VCaP (cell line): ENCODE data around the gene MED31.

Experiments
- H3K27ac ChIP-seq: fragments of 450-650 bp; 2 replicates; pipeline ENCODE4 v1.5.1; 2017
- TF ChIP-seq, protein P1 (sequence below): fragments of 450-650 bp; conservative IDR thresholded peaks from 2 replicates; pipeline ENCODE4 v1.5.1; 2017; ENCODE audit warnings: mild to moderate bottlenecking, moderate library complexity

Gene MED31

GRCh38 chr17:6691546-6691945 is 40.1 kb upstream of the MED31 start:
- TF ChIP-seq, protein P1, sequence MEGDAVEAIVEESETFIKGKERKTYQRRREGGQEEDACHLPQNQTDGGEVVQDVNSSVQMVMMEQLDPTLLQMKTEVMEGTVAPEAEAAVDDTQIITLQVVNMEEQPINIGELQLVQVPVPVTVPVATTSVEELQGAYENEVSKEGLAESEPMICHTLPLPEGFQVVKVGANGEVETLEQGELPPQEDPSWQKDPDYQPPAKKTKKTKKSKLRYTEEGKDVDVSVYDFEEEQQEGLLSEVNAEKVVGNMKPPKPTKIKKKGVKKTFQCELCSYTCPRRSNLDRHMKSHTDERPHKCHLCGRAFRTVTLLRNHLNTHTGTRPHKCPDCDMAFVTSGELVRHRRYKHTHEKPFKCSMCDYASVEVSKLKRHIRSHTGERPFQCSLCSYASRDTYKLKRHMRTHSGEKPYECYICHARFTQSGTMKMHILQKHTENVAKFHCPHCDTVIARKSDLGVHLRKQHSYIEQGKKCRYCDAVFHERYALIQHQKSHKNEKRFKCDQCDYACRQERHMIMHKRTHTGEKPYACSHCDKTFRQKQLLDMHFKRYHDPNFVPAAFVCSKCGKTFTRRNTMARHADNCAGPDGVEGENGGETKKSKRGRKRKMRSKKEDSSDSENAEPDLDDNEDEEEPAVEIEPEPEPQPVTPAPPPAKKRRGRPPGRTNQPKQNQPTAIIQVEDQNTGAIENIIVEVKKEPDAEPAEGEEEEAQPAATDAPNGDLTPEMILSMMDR = no peak

GRCh38 chr17:6690641-6691040 is 39.2 kb upstream of the MED31 start:
- no peak overlapping the region for H3K27ac ChIP-seq
- TF ChIP-seq, protein P1 = no peak

More at GRCh38 chr17:6691546-6691945, 40.1 kb upstream of the MED31 start:
- no peak overlapping the region for H3K27ac ChIP-seq

DNA sequence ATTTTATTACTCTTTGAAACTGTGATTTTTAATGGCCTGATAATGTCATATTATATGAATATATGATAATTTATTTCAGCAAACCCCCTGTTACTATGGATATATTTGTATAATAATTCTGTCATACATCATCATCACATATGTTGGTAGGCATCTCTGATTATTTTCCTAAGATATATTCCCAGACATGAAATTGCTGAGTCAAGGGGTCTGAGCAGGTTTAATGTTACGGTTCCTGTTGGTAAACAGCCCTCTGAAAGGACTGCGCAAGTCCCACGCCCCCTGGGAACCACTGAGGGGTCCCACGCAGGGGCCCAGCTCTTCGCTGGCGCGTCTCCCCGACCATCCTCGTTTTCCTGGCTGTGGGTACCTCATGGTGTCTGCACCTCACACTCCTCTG is 37.5 kb upstream of the MED31 start:
- TF ChIP-seq, protein P1 = no peak
- no peak overlapping the region for H3K27ac ChIP-seq

- TF ChIP-seq, protein P1 = no peak
- H3K27ac ChIP-seq = no peak overlapping the region
Observed at GRCh38 chr17:6686026-6686425, 34.6 kb upstream of the MED31 start.

DNA sequence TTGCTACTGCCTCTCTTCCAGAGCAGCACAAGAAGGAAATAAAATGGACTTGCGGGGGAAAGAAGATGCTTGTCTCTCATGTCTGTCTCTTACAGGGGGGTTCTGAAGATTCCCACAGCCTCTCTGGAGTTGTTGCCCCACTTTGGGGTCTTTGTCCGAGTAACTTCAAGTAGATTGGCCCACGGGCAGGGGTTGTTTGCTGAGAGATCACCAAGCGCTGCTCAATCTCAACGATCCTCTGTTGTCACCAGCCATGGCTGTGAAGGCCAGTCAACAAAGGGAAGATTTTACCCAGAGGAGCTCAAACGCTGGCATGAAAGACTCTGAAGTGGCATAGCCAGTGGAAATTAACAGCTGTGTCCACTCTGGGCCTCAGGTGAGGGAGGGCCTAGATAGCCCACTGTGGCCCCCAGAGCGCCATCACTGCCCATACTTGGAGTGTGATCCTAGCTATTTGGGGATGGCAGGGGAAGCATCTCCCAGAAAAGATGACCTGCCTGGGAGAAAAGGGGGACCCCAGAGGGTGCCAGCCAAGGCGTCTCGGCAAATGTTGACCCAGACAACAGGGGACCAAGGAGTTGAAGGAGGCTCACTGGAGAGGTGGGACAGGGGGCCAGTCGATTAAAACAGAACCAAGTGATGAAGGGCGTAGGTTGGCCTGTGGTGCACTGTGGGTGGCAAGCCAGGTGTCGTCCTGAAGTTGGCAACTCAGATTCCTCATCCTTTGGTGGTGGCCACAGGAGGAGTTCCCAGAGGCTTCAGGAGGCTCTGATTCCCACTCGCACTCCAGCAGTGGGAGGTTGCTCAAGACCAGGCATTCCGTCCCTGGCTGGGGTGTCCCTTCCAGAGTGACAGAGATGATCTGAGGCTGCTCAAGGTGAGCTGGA is 33.7 kb upstream of the MED31 start:
- H3K27ac ChIP-seq = no peak overlapping the region
- TF ChIP-seq, protein P1 = no peak

GRCh38 chr17:6684460-6684783 is 33.0 kb upstream of the MED31 start:
- TF ChIP-seq, protein P1 = no peak
- no peak overlapping the region for H3K27ac ChIP-seq

DNA sequence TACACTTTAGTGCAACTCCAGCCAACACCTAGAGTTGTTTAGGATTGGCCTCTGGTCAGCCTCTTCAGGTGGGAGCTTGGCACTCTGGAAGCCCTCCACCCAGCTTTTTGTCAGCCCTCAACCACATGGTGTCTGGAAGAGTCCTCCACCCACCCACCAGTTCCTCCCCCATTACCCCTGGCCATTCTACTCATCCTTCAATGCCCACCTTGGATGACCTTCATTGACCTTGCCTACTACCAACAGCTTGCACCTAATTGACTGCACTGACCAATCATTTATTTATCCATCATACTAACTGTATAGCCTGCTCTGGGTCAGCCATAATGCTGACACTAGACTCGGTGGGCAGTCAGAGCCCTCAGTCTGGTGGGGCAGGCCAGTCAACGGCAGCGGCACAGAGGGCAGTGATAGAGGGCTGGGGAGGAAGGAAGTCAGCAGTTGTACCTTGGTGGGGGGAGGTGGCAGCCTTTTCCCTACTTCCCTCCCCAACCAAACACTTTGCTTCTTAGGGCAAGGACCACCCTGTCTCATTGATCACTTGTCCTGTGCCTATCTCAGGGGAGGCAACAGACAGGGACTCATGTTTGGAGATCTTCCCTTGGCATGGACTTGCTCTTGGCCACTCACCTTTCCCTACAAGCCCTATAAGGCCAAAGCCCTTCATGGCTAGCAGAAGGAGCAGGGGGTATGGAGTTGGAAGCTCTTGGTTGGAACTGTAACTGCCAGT is 32.5 kb upstream of the MED31 start:
- no peak overlapping the region for H3K27ac ChIP-seq
- TF ChIP-seq, protein P1 = no peak
